Activated CD8-positive, alpha-beta T cell treated with anti-CD3 and anti-CD28 coated beads, Interleukin-2, amount 10 ng/mL, durations not matched to agents 7 days and 5 days (primary cell): ENCODE results near the gene TEX29. TPM values are rescaled to one million over a fixed set of nuclear protein-coding genes. Genes with fewer than 3 reads are reported as not detected.
A peak's percentile ranks its signal among the peaks of the same experiment; 100 is the strongest.

Source experiments
- ATAC-seq: fragments of 150-1000 bp; cut with Tn5 transposase; one replicate; pipeline ENCODE4 v1.10.0; 2021; ENCODE audit warnings: moderate library complexity
- CTCF ChIA-PET: fragments of 350-600 bp; sonication (Branson Sonifier 250); formaldehyde crosslinking; loops from one replicate; lab custom pipeline; 2021; ENCODE audit warnings: antibody characterized with exemption; lab: Charles Lee
- POLR2A ChIA-PET: fragments of 350-600 bp; sonication (Branson Sonifier 250); formaldehyde crosslinking; loops from one replicate; lab custom pipeline; 2021; ENCODE audit warnings: antibody characterized with exemption; lab: Charles Lee
- DNase-seq: peaks from one replicate; pipeline ENCODE4 v3.0.0-alpha.2; 2020
- H3K27ac Mint-ChIP-seq: one replicate; pipeline ENCODE4 v1.8.0; 2021; ENCODE audit warnings: mild to moderate bottlenecking, mixed read lengths
- H3K27me3 Mint-ChIP-seq: one replicate; pipeline ENCODE4 v1.8.0; 2021; ENCODE audit warnings: low read depth, mixed read lengths
- H3K36me3 Mint-ChIP-seq: one replicate; pipeline ENCODE4 v1.8.0; 2021; ENCODE audit warnings: low read depth, mixed read lengths
- H3K4me1 Mint-ChIP-seq: one replicate; pipeline ENCODE4 v1.8.0; 2021; ENCODE audit warnings: low read depth, mixed read lengths
- H3K4me3 Mint-ChIP-seq: one replicate; pipeline ENCODE4 v1.8.0; 2021; ENCODE audit warnings: mild to moderate bottlenecking, mixed read lengths
- H3K9me3 Mint-ChIP-seq: one replicate; pipeline ENCODE4 v1.8.0; 2022; ENCODE audit warnings: mixed read lengths; ENCODE audit not compliant: insufficient read depth
- total RNA-seq, 2 experiments: library from RNA; stranded (reverse); gene quantifications; one replicate each; pipeline ENCODE4 v1.2.3, GENCODE V29; 2021

Gene TEX29
- total RNA-seq, 2 experiments from 2014 or later, result not detected

- Mint-ChIP-seq H3K9me3 (no peaks in the 10 kb centered on the region), H3K27me3 (no peaks in the 10 kb centered on the region), H3K36me3 (no peaks in the 10 kb centered on the region), H3K4me1 (peaks cover 5% of the 10 kb centered on the region), H3K27ac (no peak overlapping the region), H3K4me3 (no peak overlapping the region)
- ChIA-PET POLR2A (no interaction called here), CTCF (no interaction called here)
- DNase-seq, result peak; percentile 16
- no peak for ATAC-seq
Observed at GRCh38 chr13:111338841-111339240, 18.4 kb downstream of the TEX29 start.

DNA sequence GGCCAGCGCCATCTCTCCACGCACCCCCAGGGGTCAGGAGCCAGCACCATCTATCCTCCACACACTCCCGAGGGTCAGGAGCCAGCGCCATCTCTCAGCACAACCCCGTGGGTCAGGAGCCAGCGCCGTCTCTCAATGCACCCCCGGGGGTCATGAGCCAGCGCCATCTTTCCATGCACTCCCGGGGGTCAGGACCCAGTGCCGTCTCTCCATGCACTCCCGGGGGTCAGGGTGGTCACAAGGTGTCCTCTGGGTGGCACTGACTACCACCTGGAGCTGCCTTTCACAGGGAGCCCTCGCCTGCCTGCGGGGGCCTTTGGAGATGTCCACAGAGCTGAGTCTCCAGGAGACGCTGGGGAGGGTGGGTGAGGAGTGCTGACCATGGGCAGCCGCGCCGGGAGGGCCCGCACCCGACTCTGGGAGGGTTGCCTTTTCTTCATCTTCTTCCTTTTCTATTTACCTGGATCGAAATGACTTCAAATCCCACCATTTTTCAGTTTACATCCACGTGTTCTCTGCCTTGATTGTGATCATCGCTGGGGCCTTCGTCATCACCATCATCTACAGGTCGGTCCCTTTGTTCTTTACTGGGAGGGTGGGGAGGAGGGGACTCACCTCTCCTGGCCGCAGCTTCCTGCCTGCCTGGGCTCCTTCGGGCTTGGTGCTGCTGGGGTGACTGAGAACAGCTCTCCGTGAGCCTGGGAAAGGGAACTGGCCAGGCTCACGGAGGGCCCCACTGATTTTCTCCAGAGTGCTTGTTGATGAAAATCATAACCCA is 19.1 kb downstream of the TEX29 start:
- H3K4me1 Mint-ChIP-seq, result peaks cover 4% of the 10 kb centered on the region
- ChIA-PET POLR2A (no interaction called here), CTCF (no interaction called here)
- no peaks in the 10 kb centered on the region for H3K9me3 Mint-ChIP-seq
- DNase-seq (peak; percentile 12), ATAC-seq (no peak)
- H3K36me3 Mint-ChIP-seq, result no peaks in the 10 kb centered on the region
- no peak overlapping the region for H3K4me3 Mint-ChIP-seq
- H3K27me3 Mint-ChIP-seq, result no peaks in the 10 kb centered on the region
- no peak overlapping the region for H3K27ac Mint-ChIP-seq

DNA sequence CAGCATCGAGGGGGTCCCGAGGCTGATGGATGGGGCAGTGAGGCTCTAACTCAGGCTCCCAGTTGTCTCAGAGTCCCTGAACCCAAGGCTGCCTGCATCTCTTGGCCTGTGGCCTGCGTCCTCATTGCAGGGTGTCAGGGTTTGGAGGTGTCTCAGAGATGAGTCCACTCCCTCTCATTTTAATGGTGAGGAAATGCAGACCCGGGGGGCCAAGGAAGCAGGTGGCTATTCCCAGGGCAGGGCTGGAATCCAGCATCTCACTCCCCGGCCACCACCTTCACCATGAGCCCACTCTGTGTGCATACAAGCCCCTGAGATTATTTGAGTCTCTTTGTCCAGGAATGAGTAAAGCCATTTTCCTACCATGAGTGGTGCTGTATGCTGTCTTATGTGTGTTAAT is 21.4 kb downstream of the TEX29 start:
- ChIA-PET POLR2A (no interaction called here), CTCF (no interaction called here)
- no peaks in the 10 kb centered on the region for H3K36me3 Mint-ChIP-seq
- no peak overlapping the region for H3K27ac Mint-ChIP-seq
- H3K27me3 Mint-ChIP-seq, result no peaks in the 10 kb centered on the region
- peaks cover 4% of the 10 kb centered on the region for H3K4me1 Mint-ChIP-seq
- no peak for DNase-seq
- H3K4me3 Mint-ChIP-seq, result no peak overlapping the region
- ATAC-seq, result no peak
- H3K9me3 Mint-ChIP-seq, result no peaks in the 10 kb centered on the region

DNA sequence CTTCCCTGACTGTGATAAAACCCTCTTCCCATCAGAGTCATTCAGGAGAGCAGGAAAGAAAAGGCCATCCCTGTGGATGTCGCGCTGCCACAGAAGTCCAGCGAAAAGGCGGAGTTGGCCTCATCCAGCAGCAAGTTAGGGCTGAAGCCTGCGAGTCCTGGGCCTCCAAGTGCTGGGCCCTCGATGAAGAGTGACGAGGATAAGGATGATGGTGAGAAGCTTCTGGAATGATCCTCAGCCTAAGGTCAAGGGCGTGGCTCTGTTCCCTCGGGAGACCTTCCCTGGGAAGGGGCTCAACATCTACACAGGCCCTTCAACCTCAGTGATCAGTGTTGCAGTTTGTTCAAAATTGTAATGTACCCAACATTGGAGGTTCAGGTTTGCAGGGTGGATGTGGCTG is 22.3 kb downstream of the TEX29 start:
- Mint-ChIP-seq H3K4me1 (peaks cover 4% of the 10 kb centered on the region), H3K4me3 (no peak overlapping the region), H3K27me3 (no peaks in the 10 kb centered on the region), H3K9me3 (no peaks in the 10 kb centered on the region), H3K36me3 (no peaks in the 10 kb centered on the region), H3K27ac (no peak overlapping the region)
- POLR2A ChIA-PET, result no interaction called here
- DNase-seq, result peak; percentile 12
- CTCF ChIA-PET, result no interaction called here
- ATAC-seq, result no peak

GRCh38 chr13:111343186-111343805 is 22.9 kb downstream of the TEX29 start:
- peaks cover 4% of the 10 kb centered on the region for H3K4me1 Mint-ChIP-seq
- H3K4me3 Mint-ChIP-seq, result no peak overlapping the region
- no peak for ATAC-seq
- no peaks in the 10 kb centered on the region for H3K9me3 Mint-ChIP-seq
- H3K36me3 Mint-ChIP-seq, result no peaks in the 10 kb centered on the region
- no peak for DNase-seq
- ChIA-PET POLR2A (no interaction called here), CTCF (no interaction called here)
- H3K27me3 Mint-ChIP-seq, result no peaks in the 10 kb centered on the region
- no peak overlapping the region for H3K27ac Mint-ChIP-seq

DNA sequence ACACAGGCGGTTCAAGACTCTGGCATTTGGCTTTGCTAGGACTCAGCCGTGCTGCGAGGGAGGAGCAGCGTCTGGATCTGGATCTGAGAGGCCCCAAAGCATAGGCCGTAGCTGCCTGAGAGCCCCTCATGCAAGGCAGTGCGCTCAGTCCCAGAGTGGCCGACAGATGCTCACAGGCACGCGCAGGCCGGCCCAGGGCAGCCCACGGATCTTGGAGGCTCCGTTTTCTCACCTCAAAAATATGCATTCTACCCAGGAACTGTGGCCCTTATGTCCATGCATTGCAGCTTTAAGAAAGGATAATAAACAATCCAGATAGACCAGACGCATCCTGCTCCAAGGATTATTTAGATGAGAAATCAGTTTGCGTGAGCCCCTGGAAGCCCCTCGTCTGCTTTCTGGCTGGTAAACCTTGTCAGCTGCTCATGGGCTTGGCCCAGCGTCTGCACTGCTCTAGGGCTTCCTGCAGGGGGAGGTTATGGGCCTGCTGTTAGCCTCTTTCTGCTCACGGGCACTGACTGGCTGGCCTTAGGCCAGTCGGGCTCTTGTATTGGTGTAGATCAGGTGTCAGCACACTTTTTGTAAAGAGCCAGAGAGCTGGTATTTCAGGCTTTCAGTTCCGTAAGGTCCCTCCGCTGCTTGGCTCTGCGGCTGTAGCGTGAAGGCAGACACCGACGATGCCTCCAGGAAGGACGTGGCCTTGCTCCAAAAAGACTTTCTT is 24.2 kb downstream of the TEX29 start:
- no peak overlapping the region for H3K4me3 Mint-ChIP-seq

DNA sequence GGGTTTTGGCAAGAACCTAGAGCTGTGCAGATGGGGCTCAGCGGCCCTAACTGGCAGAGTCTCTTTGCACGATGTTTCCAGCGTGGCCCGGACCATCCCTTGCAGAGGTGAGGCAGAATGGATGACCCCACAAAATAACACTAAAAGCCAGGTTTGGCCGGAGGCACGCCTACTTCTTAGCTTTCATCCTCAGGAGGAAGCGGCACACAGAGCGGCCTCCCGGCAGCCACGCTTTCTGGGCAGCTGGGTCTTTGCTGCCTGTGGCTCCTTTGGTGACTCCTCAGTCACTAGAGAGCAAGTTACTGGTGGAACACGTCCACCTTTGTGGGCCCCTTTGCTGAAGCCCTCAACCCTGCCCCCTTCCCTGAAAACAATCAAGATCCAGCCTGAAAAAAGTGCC is 25.2 kb downstream of the TEX29 start:
- POLR2A ChIA-PET, result no interaction called here

More for the DNA sequence above, 24.2 kb downstream of the TEX29 start:
- Mint-ChIP-seq H3K27me3 (no peaks in the 10 kb centered on the region), H3K9me3 (no peaks in the 10 kb centered on the region), H3K27ac (no peak overlapping the region), H3K36me3 (no peaks in the 10 kb centered on the region), H3K4me1 (peaks cover 4% of the 10 kb centered on the region)
- peak; percentile 18 for DNase-seq
- ATAC-seq, result no peak
- ChIA-PET POLR2A (no interaction called here), CTCF (no interaction called here)

DNA sequence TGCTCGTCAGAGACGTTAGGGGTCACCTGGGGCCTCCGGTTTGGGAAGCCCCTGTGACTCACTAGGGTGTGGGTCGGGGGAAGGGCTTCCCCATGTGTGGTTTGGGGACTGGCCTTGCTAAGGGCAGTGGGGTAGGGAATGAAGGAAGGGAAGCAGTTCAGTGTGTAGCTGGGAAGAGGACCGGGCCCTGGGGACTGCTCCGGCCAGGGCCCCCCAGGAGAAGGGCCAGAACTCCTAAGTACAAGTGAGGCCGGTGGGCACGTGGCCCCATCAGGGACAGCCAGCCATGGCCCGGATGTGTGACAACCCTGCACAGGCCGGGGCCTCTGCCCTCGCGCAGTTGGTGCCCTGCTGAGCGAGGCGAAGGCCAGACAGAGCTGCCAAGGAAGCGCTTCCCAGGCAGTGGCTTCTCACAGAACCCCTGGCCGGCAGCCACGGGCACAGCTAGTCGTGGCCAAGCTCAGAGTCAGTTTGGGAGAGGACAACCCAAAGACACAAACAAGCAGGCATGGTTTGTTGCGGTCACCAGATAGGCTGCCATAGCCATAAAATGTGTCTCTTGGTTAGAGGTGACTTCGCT is 25.7 kb downstream of the TEX29 start:
- Mint-ChIP-seq H3K27me3 (no peaks in the 10 kb centered on the region), H3K4me3 (no peak overlapping the region), H3K4me1 (peaks cover 4% of the 10 kb centered on the region), H3K27ac (no peak overlapping the region), H3K9me3 (no peaks in the 10 kb centered on the region), H3K36me3 (no peaks in the 10 kb centered on the region)
- ChIA-PET CTCF (no interaction called here), POLR2A (no interaction called here)
- ATAC-seq (no peak), DNase-seq (peak; percentile 12)

More for the DNA sequence above, 25.2 kb downstream of the TEX29 start:
- Mint-ChIP-seq H3K27me3 (no peaks in the 10 kb centered on the region), H3K4me1 (peaks cover 4% of the 10 kb centered on the region), H3K9me3 (no peaks in the 10 kb centered on the region), H3K36me3 (no peaks in the 10 kb centered on the region), H3K4me3 (no peak overlapping the region), H3K27ac (no peak overlapping the region)
- ATAC-seq (no peak), DNase-seq (peak; percentile 10)
- CTCF ChIA-PET, result no interaction called here

DNA sequence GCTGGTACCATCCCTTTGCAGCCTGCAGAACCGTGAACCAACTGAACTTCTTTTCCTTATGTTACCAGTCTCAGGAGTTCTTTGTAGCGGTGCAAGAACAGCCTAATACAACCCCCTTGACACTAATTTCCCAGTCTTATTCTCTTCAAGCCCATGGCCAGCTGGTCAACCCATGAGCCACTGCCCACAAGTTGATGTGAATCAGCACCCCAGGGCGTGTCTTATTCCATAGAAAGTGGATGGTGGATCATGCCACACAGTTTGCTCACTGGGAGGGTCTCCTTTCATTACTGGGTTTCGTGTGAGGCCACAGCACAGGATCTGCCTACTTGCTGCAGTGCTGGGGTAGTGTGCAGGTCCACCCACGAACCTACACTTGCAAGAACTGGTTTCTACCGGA is 27.0 kb downstream of the TEX29 start:
- Mint-ChIP-seq H3K4me3 (no peak overlapping the region), H3K36me3 (no peaks in the 10 kb centered on the region), H3K4me1 (peaks cover 4% of the 10 kb centered on the region), H3K9me3 (peaks cover 3% of the 10 kb centered on the region), H3K27ac (no peak overlapping the region), H3K27me3 (no peaks in the 10 kb centered on the region)
- ChIA-PET POLR2A (no interaction called here), CTCF (no interaction called here)
- no peak for ATAC-seq
- DNase-seq, result peak; percentile 16

DNA sequence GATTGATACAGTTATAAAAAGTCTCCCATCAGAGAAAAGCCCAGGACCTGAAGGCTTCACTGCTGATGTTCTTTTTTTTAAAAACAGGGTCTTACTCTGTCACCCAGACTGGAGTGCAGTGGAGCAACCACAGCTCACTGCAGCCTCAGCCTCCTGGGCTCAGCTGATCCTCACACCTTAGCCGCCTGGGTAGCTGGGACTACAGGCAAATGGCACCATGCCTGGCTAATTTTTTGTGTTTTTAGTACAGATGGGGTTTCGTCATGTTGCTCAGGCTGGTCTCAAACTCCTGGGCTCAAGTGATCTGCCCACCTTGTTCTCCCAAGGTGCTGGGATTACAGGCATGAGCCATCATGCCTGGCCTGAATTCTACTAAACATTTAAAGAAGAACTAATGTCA is 33.1 kb downstream of the TEX29 start:
- Mint-ChIP-seq H3K27me3 (peaks cover 14% of the 10 kb centered on the region), H3K36me3 (no peaks in the 10 kb centered on the region), H3K9me3 (peaks cover 3% of the 10 kb centered on the region), H3K4me1 (peaks cover 3% of the 10 kb centered on the region), H3K4me3 (no peak overlapping the region), H3K27ac (no peak overlapping the region)
- no peak for DNase-seq
- CTCF ChIA-PET, result no interaction called here
- POLR2A ChIA-PET, result no interaction called here
- no peak for ATAC-seq

GRCh38 chr13:111354789-111355188 is 34.3 kb downstream of the TEX29 start:
- no peak for DNase-seq
- H3K4me3 Mint-ChIP-seq, result no peak overlapping the region

DNA sequence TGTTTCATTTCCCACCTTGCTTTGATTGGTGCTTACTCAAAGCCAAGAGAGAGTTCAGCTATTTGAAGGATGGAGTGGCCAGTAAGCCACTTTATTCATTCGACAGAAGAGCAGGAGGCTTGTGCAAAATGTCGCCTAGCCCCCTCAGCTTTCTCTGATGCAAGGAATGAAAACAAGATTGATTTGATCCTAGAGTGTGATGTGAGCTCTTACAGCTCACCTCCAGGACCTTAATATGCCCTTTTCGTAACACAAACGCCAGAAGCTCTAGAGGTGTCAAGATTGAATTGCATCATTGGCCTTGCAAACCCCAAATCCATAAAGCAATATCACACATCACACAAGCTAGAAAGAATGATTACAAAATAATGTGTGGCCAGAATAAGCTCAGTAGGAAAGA is 36.4 kb downstream of the TEX29 start:
- Mint-ChIP-seq H3K9me3 (peaks cover 2% of the 10 kb centered on the region), H3K36me3 (no peaks in the 10 kb centered on the region), H3K27ac (no peak overlapping the region), H3K4me3 (no peak overlapping the region), H3K4me1 (peaks cover 3% of the 10 kb centered on the region), H3K27me3 (peaks cover 14% of the 10 kb centered on the region)
- no peak for ATAC-seq
- POLR2A ChIA-PET, result no interaction called here
- no peak for DNase-seq
- CTCF ChIA-PET, result interaction anchor here (1.5 kb wide), 1 partner anchor 289 kb away, joined by 3 read pairs; no protein-coding TSS in a partner anchor

More at GRCh38 chr13:111354789-111355188, 34.3 kb downstream of the TEX29 start:
- H3K4me1 Mint-ChIP-seq, result peaks cover 3% of the 10 kb centered on the region
- ChIA-PET POLR2A (no interaction called here), CTCF (no interaction called here)
- H3K9me3 Mint-ChIP-seq, result peaks cover 3% of the 10 kb centered on the region
- peaks cover 14% of the 10 kb centered on the region for H3K27me3 Mint-ChIP-seq
- H3K27ac Mint-ChIP-seq, result no peak overlapping the region
- no peak for ATAC-seq
- no peaks in the 10 kb centered on the region for H3K36me3 Mint-ChIP-seq
